NOMO-1 treated with DMSO at 0.1 percent for 48 hours (cell line): ENCODE data around the gene SLC12A8.
A peak's percentile ranks its signal among the peaks of the same experiment; 100 is the strongest.

ENCODE experiments used
- DNase-seq: peaks from one replicate; lab custom pipeline; 2025; ENCODE audit not compliant: unreplicated experiment; lab: John Stamatoyannopoulos, UW

The SLC12A8 gene, protein sequence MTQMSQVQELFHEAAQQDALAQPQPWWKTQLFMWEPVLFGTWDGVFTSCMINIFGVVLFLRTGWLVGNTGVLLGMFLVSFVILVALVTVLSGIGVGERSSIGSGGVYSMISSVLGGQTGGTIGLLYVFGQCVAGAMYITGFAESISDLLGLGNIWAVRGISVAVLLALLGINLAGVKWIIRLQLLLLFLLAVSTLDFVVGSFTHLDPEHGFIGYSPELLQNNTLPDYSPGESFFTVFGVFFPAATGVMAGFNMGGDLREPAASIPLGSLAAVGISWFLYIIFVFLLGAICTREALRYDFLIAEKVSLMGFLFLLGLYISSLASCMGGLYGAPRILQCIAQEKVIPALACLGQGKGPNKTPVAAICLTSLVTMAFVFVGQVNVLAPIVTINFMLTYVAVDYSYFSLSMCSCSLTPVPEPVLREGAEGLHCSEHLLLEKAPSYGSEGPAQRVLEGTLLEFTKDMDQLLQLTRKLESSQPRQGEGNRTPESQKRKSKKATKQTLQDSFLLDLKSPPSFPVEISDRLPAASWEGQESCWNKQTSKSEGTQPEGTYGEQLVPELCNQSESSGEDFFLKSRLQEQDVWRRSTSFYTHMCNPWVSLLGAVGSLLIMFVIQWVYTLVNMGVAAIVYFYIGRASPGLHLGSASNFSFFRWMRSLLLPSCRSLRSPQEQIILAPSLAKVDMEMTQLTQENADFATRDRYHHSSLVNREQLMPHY

GRCh38 chr3:125212509-125213363 lies at the start of gene SLC12A8:
TSS of gene SLC12A8 (minus strand) at chr3:125212748. CDS start at chr3:125211349, 1,399 bp downstream.
- DNase-seq: no peak

- DNase-seq: no peak
These were observed 49.6 kb upstream of the SLC12A8 start for GRCh38 chr3:125262161-125262560.

GRCh38 chr3:125261031-125261430 lies 48.5 kb upstream of the SLC12A8 start:
- DNase-seq: no peak

DNA sequence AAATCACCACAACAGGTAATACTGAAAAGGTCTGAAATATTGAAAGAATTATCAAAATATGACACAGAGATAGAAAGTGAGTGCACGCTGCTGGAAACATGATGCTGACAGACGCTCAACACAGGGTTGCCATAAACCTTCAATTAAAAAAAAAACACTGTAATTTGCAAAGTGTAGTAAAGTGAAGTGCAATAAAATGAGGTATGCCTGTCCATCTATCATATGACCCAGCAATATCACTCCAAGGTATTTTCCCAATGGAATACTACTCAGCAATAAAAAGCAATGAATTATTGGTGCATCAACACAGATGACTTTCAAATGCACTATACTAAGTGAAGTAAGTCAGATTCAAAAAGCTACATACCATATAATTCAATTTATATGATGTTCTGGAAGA lies 47.6 kb upstream of the SLC12A8 start:
- DNase-seq: no peak

GRCh38 chr3:125257536-125257935 lies 45.0 kb upstream of the SLC12A8 start:
- DNase-seq: peak; percentile 96

DNA sequence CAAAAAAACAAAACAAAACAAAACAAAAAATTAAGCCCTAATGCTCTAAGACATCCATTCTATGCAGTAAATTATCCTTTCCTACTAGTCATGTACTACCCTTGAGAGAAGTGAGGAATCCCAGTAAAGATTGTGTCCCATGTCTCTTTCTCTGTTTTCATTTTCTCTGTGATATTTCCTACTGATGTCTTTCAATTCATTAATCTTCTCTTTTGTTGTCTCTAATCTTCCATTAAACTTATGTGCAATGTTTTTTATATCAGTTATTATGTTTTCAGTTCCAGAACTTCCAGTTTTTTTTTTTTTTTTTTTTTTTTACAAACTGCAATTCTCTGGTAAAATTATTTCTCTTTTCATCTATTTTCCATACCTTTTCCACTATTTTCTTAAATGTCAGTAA lies 44.1 kb upstream of the SLC12A8 start:
- no peak for DNase-seq

- DNase-seq: no peak
These were observed 38.4 kb upstream of the SLC12A8 start for GRCh38 chr3:125250973-125251372.

DNA sequence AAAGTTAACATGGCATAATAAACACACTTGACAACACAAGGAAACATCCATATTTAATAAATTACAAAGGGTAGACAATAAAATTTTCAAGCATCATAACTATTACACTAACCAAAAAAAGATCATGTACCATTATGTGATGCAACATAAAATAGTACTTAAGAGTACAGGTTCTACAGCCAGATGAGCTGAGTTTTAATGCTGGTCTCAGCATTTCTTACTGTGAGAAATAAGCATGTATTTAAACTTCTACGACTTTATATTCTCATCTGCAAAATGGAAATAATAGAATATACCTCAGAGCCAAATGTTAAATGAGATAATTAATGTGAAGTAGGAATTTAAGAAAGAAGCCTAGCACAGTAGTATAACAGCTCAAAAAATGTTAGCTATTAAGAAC lies 33.7 kb upstream of the SLC12A8 start:
- no peak for DNase-seq

GRCh38 chr3:125245521-125245920 lies 33.0 kb upstream of the SLC12A8 start:
- DNase-seq: no peak

DNA sequence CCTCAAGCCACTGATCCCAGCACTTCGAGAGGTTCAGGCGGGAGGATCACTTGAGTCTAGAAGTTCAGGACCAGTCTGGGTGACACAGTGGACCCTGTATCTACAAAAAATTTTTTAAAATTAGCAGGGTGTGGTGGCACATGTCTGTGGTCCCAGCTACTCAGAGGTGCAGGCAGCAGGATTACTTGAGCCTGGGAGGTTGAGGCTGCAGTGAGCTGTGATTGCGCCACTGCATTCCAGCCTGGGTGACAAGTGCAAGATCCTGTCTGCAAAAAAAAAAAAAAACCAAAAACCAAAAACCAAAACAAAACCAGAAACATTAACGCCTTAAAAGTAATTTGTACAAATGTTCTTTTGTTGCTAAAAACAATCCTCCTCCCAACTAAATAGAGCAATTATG lies 27.9 kb upstream of the SLC12A8 start:
- DNase-seq: peak; percentile 20

- DNase-seq: peak; percentile 4
These were observed 26.7 kb upstream of the SLC12A8 start for GRCh38 chr3:125239266-125239665.

DNA sequence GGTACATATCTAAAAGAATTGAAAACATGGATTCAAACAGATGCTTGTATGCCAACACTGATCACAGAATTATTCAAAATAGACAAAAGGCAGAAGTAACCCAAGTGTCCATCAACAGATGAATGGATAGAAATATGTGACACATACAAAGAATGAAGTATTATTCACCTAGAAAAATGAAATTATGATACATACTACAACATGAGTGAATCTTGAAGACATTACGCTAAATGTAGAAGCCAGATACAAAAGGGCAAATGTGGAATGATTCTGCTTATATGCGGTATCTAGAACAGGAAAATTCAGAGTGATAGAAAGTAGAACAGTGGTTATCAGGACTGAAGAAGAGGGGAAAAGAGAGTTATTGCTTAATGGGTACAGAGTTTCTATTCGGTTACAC lies 26.2 kb upstream of the SLC12A8 start:
- peak; percentile 30 for DNase-seq

- peak; percentile 18 for DNase-seq
These were observed 23.9 kb upstream of the SLC12A8 start for GRCh38 chr3:125236331-125236903.

DNA sequence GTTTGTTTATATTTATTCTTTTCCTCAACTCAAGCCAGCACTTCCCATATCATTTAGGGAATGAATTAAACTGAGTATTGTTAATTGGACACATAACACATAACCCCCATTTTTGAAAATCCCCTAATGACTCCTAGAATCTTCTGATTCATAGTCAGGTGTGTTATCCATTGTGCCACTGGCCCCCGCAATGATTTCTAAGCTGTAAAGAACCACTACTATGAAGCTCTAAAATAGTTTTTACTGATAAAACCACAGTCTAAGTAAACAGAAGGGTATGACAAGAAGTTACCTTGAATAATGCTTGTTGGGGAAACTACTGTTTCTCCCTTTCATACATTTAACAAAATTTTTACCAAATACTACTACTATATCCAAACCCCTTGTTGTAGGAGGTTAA lies 22.3 kb upstream of the SLC12A8 start:
- no peak for DNase-seq

GRCh38 chr3:125232401-125232800 lies 19.9 kb upstream of the SLC12A8 start:
- DNase-seq: no peak

GRCh38 chr3:125231895-125232294 lies 19.3 kb upstream of the SLC12A8 start:
- no peak for DNase-seq

GRCh38 chr3:125229707-125230106 lies 17.2 kb upstream of the SLC12A8 start:
- no peak for DNase-seq

GRCh38 chr3:125229168-125229567 lies 16.6 kb upstream of the SLC12A8 start:
- no peak for DNase-seq

DNA sequence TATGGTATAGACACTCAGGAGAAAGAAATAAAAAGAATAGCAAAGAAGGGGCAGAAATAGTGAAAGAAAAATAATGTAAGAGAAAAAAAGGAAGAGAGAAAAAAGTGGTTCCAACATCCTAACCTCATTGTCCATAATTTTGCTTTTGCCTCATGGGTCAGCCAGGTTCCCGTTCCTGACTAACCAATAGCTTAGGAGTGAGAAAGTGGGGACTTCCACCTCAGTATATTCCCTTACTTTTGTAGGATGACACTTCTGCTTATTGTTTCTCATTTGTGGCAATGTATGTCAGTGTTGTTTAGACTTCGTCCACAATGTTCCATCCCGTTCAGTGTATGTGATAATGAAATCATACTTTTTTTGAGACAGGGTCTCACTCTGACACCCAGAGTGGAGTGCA lies 9.3 kb upstream of the SLC12A8 start:
- peak; percentile 21 for DNase-seq

DNA sequence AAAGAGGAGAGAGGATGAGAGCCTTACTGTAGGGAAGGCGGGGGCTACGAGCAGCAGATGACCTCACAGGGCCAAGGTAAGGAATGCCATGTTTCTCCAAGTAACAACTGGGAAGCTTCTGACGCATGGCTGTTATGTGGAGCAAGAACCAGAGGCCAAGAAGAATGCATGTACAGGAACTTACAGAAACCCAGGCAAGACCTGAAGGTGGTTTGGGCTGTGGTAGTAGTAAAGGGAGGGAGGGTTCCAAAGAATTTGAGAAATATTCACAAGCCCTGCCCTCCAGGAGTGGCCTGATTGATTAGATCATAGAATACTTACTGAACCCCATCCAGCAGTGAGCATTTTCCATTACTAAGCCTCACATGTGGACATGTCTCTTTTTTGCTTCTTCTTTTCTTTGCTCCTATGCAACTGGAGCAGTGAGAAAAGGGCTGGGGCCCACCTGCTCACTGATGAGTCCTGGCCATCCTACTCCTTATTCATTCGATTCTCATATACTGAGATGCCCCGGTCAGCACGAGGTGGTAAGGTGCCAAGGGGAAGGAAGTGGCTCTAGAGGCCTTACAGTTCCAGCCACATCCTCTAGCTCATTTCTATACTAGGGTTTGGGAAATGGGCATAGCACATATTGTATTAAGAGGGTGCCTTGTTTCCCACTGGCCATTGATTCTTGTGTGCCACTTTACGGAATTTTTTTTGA lies 8.3 kb upstream of the SLC12A8 start:
- DNase-seq: peak; percentile 23

- no peak for DNase-seq
These were observed 7.6 kb upstream of the SLC12A8 start for GRCh38 chr3:125220183-125220582.
